GM18498 (cell line): ENCODE data around the gene OCSTAMP.

Source experiments
- ATAC-seq: cut with Tn5 transposase; IDR thresholded peaks from one replicate; pipeline ENCODE4 v1.9.1; 2021; ENCODE audit warnings: mild to moderate bottlenecking, moderate library complexity; ENCODE audit not compliant: unreplicated experiment

Gene OCSTAMP

GRCh38 chr20:46573788-46574584, 23.5 kb upstream of the OCSTAMP start:
- no peak for ATAC-seq

- no peak for ATAC-seq
Measured at GRCh38 chr20:46573234-46573633, 22.8 kb upstream of the OCSTAMP start.

- ATAC-seq, result no peak
Measured at GRCh38 chr20:46572790-46573189, 22.3 kb upstream of the OCSTAMP start.

DNA sequence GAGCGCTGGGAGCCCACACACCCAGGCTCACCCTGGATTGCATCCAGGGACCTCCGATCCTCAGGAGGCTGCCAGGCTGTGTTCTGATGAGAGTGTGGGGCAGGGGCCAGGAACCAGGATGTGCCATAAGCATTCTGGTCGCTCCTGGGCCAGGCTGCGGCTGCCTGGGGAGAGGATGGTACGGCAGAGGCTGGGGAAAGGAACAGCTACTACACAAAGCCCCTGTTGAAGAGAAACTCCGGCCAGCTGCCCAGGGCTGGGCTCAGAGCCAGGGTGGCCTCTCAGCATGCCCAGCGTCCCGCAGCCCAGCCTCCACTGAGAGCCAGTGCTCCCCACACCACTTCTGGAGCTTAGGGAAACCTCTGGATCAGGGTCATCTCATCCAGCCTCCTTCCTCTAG, 21.7 kb upstream of the OCSTAMP start:
- ATAC-seq, result no peak

GRCh38 chr20:46571418-46571817, 21.0 kb upstream of the OCSTAMP start:
- ATAC-seq, result no peak

- ATAC-seq, result no peak
Measured at GRCh38 chr20:46570956-46571355, 20.5 kb upstream of the OCSTAMP start.

GRCh38 chr20:46569961-46570360, 19.5 kb upstream of the OCSTAMP start:
- ATAC-seq, result no peak

DNA sequence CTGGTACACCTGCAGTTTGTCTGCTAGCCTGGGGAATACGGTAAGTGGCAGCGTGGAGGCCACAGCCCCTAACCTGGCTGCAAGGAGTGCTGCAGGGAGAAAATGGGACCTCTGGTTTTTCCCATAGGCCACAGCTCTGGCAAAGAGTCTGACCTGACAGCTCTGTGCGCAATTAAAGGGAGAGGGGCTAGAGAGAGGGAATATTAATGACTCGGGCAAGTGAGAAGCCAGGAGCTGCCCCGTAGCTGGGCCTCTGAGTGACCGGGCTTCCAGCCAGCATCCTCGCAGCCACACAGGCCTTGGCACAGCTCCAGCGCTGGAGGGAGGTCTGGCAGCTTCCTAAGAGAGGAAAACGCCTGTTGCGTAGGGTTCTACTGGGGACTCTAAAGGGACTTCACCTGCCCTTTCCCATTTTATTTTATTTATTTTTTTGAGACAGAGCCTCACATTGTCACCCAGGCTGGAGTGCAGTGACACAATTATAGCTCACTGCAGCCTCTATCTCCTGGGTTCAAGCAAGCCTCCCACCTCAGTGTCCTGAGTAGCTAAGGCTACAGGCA, 18.2 kb upstream of the OCSTAMP start:
- ATAC-seq, result no peak

- ATAC-seq, result no peak
Measured at GRCh38 chr20:46566125-46566524, 15.7 kb upstream of the OCSTAMP start.

DNA sequence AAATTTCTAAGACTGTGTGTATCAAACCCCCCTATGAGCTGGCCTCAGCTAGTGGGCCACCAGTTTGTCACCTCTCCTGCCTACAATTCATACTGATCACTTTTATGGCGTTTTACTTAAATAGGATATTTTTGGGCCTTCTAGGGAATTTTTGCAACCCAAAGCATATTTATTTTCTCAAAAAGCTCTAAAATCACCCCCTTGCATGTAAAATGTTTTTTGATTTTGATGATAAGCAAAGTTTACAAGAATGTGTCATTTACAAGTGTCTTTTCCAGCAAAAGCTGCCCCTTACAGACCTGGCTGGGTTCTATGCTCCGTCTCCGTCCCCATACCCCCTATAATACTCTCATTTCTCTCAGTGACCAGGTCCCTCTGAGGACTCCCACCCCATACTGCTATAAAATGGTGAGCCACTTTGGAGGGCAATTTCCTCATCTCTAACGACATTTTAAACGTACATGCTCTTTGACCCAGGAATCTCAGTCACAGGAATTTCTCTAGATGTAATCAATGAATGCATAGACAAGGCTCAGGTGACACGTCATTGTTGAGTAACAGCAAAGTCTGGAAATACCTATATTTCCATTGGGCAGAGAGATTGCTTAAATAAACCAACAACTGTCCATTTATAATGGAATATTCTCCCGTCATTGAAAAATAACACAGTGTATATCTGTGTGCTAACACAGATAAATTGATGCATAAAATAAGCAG, 13.9 kb upstream of the OCSTAMP start:
- no peak for ATAC-seq

DNA sequence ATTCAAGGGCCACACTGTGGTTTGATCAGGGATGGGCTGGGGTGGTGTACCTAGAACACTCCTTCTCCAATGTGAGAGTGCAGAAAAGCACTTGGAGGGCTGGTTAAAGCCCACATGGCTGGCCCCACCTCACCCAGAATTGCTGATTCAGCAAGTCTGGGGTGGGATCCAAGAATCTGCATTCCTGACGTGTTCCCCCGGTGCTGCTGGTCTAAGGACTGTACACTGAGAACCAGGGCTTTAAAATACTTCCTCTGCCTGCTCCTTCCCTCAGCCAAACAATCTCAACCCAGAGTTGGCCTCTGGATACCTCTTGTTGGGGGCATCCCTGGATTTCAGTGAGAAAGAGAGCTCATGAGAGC, 13.4 kb upstream of the OCSTAMP start:
- ATAC-seq, result no peak

DNA sequence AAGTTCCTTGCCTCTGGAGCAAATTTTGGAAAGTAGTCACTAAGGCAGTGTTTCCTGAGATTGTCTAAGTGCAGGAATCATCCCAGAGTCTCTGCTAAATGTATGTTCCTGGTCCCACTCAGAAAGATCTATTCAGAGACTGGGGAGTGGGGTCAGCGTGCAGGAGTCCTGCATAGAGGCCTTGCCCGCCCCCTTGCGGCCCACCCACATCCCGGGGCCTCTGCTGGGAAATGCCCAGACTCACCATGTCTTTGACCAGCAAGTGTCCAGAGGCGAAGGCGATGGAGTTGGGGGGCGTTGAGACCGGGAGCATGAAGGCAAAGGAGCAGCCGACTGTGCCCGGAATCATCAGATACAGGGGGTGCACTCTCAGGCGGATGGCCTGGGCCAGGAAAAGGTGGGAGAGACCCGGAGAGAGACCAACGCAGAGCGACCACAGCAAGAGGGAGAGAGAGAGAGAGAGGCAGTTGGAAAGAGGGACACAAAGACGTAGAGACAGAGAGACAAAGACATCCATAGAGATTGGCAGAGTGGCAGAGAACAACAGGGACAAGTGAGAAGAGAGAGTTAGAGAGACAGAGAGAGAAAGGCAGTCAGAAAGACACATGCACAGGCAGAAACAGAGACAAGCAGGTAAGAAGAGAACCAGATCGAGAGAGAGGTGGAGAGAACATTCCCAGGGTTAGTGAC, 12.9 kb upstream of the OCSTAMP start:
- no peak for ATAC-seq

DNA sequence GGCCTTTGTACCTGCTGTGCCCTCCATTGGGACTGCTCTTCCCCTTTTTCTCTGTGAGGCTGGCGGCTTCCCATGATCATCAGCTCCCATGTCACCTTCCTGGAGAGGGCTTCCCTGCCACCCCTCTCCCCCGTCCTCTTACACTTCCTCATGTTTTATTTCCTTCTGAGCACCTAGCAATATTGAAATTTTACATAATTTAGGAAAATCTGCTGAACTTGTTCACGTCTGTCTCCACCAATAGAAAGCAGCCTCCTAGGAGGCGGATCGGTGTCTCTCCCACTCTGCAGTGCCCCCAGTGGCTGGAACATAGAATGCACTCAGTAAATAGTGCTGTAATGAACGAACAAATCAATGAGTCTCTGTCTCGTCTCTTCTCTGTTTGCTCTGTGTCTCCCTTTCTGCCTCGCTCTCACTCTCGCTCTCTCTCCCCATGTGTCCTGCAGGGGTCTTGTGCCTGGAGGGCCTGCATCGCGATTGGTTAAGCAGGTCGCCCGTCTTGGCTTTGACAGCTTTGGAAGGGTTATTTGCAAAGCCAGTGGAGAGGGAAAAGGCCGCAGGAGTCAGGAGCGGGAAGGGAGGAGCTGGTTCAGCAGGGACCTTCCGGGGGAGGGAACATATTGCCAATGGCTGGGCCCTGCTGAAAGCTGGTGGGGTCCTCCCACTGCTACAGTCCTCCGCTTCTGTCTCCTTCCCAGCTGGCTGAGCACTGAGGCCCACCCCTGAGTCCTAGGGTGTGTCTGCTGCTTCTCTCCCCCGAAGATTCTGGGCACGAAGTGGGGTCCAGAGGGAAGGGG, 12.1 kb upstream of the OCSTAMP start:
- no peak for ATAC-seq

DNA sequence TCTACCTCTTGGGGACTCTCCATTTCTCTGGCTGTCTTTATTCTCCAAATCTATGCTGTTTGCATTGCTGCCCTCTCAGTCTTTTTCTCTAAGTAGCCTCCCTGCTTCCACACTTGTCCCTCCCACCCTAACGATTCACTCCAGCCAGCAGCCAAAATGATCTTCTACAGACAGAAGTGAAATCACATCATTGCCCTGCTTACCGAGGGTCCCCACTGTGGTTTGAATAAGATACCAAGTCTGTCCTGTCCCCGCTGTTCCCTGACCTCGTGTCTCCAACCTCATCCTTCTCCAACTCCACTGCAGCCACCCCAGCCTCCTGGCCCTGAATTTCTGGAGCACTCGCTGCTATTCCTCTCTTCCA, 11.5 kb upstream of the OCSTAMP start:
- no peak for ATAC-seq

- no peak for ATAC-seq
Measured at GRCh38 chr20:46559685-46560440, 9.4 kb upstream of the OCSTAMP start.

DNA sequence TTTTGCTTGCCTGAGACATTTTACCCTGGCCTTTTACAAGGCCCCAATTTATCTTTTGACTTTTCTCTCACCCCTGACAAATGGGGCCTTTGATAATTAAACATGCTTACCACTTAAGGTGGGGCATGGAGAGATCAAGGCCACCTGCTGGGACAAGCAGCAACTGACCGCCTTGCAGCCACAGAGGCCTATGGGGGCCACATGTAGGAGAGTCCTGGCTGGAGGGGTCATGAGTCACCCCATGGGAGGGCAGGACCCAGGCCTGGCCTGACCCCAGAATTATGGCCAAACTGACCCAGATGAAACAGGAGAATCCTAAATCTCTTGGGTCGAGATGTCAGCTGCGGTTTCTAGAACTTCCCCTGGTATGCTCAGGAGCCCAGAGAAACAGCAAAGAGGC, 8.5 kb upstream of the OCSTAMP start:
- ATAC-seq, result no peak

DNA sequence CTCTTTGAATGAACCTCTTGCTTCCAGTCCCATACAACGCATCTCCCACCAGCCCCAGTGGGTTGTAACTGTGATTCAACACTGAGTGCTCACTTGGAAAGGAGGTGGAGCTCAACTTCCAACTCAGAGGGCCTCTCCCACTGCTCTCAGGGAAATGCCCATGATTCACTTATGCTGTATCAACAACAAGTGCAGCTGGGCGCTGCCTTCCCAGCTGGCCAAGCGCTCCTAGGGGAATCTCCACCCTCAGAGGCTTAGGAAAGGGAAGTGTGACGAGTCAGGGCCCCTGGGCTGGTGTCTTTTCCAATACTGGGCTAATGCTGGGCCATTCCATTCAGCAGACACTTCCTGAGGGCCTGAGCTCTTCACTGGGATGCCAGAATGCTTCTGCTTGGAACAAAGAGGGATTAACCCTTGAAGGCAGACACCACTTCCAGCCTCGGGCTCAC, 8.1 kb upstream of the OCSTAMP start:
- no peak for ATAC-seq

GRCh38 chr20:46557231-46557956, 6.9 kb upstream of the OCSTAMP start:
- no peak for ATAC-seq

- no peak for ATAC-seq
Measured at GRCh38 chr20:46555370-46555956, 5.0 kb upstream of the OCSTAMP start.
